K562 (cell line): ENCODE measurements around the gene DTL.

ENCODE experiments used
- KLF6 ChIP-seq: fragments of 250-450 bp; sonication (Bioruptor Pico); IDR thresholded peaks from 2 replicates; pipeline ENCODE4 v1.4.0; 2020; ENCODE audit warnings: mild to moderate bottlenecking, moderate library complexity, borderline replicate concordance
- TCF7 ChIP-seq: sonication (generic); IDR thresholded peaks from 2 replicates; pipeline ENCODE4 v1.6.1; 2016; ENCODE audit warnings: antibody characterized with exemption, borderline replicate concordance
- ZNF143 ChIP-seq: sonication (generic); formaldehyde crosslinking; IDR thresholded peaks from 2 replicates; pipeline ENCODE4 v1.9.0; 2022; ENCODE audit warnings: mild to moderate bottlenecking, missing genetic modification reagents
- TF ChIP-seq, protein P1 (sequence below), 3 experiments: IDR thresholded peaks in 2 of 3; conservative IDR thresholded peaks in 1 of 3; 2 replicates each; pipeline ENCODE4 v1.5.1; 2011 to 2012; ENCODE audit warnings: low read length in 3 of 3, mild to moderate bottlenecking in 3 of 3, control low read depth in 2 of 3, improper control_type of control experiment in 1 of 3, inconsistent platforms in 1 of 3, low read depth in 1 of 3, mixed read lengths in 1 of 3, moderate library complexity in 1 of 3; ENCODE audit not compliant: insufficient read depth in 2 of 3
- TF ChIP-seq, protein P2 (sequence below): IDR thresholded peaks from 2 replicates; pipeline ENCODE4 v1.6.1; 2012; ENCODE audit warnings: low read depth, low read length, improper control_type of control experiment, borderline replicate concordance

DNA sequence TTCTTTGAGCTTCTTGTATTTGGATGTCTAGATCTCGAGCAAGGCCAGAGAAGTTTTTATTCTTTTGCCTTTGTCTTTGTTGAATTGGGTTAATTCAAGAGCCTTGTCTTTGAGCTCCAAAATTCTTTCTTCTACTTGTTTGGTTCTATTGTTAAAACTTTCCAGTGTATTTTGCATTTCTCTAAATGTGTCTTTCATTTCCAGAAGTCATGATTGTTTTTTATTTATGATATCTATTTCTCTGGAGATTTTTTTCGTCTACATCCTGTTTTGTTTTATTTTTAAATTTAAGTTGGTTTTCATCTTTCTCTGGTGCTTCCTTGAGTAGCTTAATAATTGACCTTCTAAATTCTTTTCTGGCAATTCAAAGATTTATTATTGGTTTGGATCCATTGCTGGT lies 61.8 kb downstream of the DTL start:
- TF ChIP-seq KLF6 (CRISPR knock-in tag) = no peak
- no peak for TF ChIP-seq ZNF143 (CRISPR knock-in tag)
- TF ChIP-seq TCF7 = no peak
- TF ChIP-seq, protein P1, sequence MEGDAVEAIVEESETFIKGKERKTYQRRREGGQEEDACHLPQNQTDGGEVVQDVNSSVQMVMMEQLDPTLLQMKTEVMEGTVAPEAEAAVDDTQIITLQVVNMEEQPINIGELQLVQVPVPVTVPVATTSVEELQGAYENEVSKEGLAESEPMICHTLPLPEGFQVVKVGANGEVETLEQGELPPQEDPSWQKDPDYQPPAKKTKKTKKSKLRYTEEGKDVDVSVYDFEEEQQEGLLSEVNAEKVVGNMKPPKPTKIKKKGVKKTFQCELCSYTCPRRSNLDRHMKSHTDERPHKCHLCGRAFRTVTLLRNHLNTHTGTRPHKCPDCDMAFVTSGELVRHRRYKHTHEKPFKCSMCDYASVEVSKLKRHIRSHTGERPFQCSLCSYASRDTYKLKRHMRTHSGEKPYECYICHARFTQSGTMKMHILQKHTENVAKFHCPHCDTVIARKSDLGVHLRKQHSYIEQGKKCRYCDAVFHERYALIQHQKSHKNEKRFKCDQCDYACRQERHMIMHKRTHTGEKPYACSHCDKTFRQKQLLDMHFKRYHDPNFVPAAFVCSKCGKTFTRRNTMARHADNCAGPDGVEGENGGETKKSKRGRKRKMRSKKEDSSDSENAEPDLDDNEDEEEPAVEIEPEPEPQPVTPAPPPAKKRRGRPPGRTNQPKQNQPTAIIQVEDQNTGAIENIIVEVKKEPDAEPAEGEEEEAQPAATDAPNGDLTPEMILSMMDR (IDR thresholded peaks at IDR 0.05 in 2 of 3, conservative IDR thresholded peaks at IDR 0.05 in 1 of 3; ENCODE audit: insufficient read depth in 2 of 3, low read depth in 1 of 3, low read length in 3 of 3) = no peak
- TF ChIP-seq, protein P2, sequence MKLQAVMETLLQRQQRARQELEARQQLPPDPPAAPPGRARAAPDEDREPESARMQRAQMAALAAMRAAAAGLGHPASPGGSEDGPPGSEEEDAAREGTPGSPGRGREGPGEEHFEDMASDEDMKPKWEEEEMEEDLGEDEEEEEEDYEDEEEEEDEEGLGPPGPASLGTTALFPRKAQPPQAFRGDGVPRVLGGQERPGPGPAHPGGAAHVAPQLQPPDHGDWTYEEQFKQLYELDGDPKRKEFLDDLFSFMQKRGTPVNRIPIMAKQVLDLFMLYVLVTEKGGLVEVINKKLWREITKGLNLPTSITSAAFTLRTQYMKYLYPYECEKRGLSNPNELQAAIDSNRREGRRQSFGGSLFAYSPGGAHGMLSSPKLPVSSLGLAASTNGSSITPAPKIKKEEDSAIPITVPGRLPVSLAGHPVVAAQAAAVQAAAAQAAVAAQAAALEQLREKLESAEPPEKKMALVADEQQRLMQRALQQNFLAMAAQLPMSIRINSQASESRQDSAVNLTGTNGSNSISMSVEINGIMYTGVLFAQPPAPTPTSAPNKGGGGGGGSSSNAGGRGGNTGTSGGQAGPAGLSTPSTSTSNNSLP = no peak
